ENCODE measurements around the gene SCGB1C2.

Gene SCGB1C2

GRCh38 chr17:151004-151403, 13.6 kb downstream of the SCGB1C2 start:
- no peak overlapping the region for H3K27ac ChIP-seq (ENCODE audit: low read depth, low read length)
- no peak for DNase-seq
- H4K12ac ChIP-seq (ENCODE audit: low read depth, low read length) = no peak overlapping the region
- H3K18ac ChIP-seq (ENCODE audit: low read length) = no peak overlapping the region
- no peak overlapping the region for H2AFZ ChIP-seq (ENCODE audit: insufficient read depth, low read length, poor library complexity)
- no peak overlapping the region for H2AK5ac ChIP-seq (ENCODE audit: low read length)
- no peak overlapping the region for H3K4ac ChIP-seq (ENCODE audit: low read depth, low read length)
- no peaks in the 10 kb centered on the region for H3K36me3 ChIP-seq (ENCODE audit: control insufficient read depth in 1 of 2, insufficient read depth in 2 of 2, low read length in 2 of 2)
- no peak overlapping the region for H3K14ac ChIP-seq (ENCODE audit: low read length)
- no peaks in the 10 kb centered on the region for H3K27me3 ChIP-seq (ENCODE audit: insufficient read depth, low read length)
- WGBS (ENCODE audit: extremely low coverage, insufficient coverage, insufficient read length) = no CpG with 5 or more reads among the region's 2 CpGs
- no peak overlapping the region for H2BK12ac ChIP-seq (ENCODE audit: low read length)
- no peaks in the 10 kb centered on the region for H3K79me1 ChIP-seq (ENCODE audit: low read length)
- no peaks in the 10 kb centered on the region for H3K79me2 ChIP-seq (ENCODE audit: control insufficient read depth, insufficient read depth, low read length, poor library complexity)
- no peak overlapping the region for H2BK120ac ChIP-seq (ENCODE audit: insufficient read depth, low read length, poor library complexity)
- no peak overlapping the region for H4K8ac ChIP-seq (ENCODE audit: low read depth, low read length)
- no peak overlapping the region for H3K4me2 ChIP-seq (ENCODE audit: low read length)
- H3K4me3 ChIP-seq (ENCODE audit: low read depth, low read length) = no peak overlapping the region
- H2BK5ac ChIP-seq (ENCODE audit: low read depth, low read length, poor library complexity) = no peak overlapping the region
- no peak overlapping the region for H3K9ac ChIP-seq (ENCODE audit: low read length)
- H3K23ac ChIP-seq (ENCODE audit: low read length) = no peak overlapping the region
- H3K4me1 ChIP-seq (ENCODE audit: control insufficient read depth in 1 of 2, insufficient read depth in 2 of 2, low read length in 2 of 2) = no peaks in the 10 kb centered on the region
- peaks cover 2% of the 10 kb centered on the region for H3K9me3 ChIP-seq (ENCODE audit: insufficient read depth, low read depth, low read length)
- no peak overlapping the region for H4K91ac ChIP-seq (ENCODE audit: low read depth, low read length)

GRCh38 chr17:151886-152859, 14.8 kb downstream of the SCGB1C2 start:
- Histone ChIP-seq H3K27ac (ENCODE audit: low read depth, low read length) (no peak overlapping the region), H2BK120ac (ENCODE audit: insufficient read depth, low read length, poor library complexity) (no peak overlapping the region), H3K79me2 (ENCODE audit: control insufficient read depth, insufficient read depth, low read length, poor library complexity) (no peaks in the 10 kb centered on the region), H3K18ac (ENCODE audit: low read length) (no peak overlapping the region), H3K9ac (ENCODE audit: low read length) (no peak overlapping the region), H3K4ac (ENCODE audit: low read depth, low read length) (no peak overlapping the region), H3K14ac (ENCODE audit: low read length) (no peak overlapping the region), H2BK5ac (ENCODE audit: low read depth, low read length, poor library complexity) (no peak overlapping the region), H4K91ac (ENCODE audit: low read depth, low read length) (no peak overlapping the region), H4K8ac (ENCODE audit: low read depth, low read length) (no peak overlapping the region), H3K4me2 (ENCODE audit: low read length) (no peak overlapping the region), H3K36me3 (ENCODE audit: control insufficient read depth in 1 of 2, insufficient read depth in 2 of 2, low read length in 2 of 2) (no peaks in the 10 kb centered on the region), H3K9me3 (ENCODE audit: insufficient read depth, low read depth, low read length) (peaks cover 3% of the 10 kb centered on the region), H3K4me1 (ENCODE audit: control insufficient read depth in 1 of 2, insufficient read depth in 2 of 2, low read length in 2 of 2) (no peaks in the 10 kb centered on the region), H3K23ac (ENCODE audit: low read length) (no peak overlapping the region), H2AFZ (ENCODE audit: insufficient read depth, low read length, poor library complexity) (no peak overlapping the region), H2BK12ac (ENCODE audit: low read length) (no peak overlapping the region), H4K12ac (ENCODE audit: low read depth, low read length) (no peak overlapping the region), H3K79me1 (ENCODE audit: low read length) (no peaks in the 10 kb centered on the region), H3K27me3 (ENCODE audit: insufficient read depth, low read length) (no peaks in the 10 kb centered on the region), H2AK5ac (ENCODE audit: low read length) (no peak overlapping the region), H3K4me3 (ENCODE audit: low read depth, low read length) (no peak overlapping the region)
- no peak for DNase-seq
- WGBS (ENCODE audit: extremely low coverage, insufficient coverage, insufficient read length) = no CpG with 5 or more reads among the region's 26 CpGs

- Histone ChIP-seq H2BK12ac (ENCODE audit: low read length) (no peak overlapping the region), H3K23ac (ENCODE audit: low read length) (no peak overlapping the region), H3K36me3 (ENCODE audit: control insufficient read depth in 1 of 2, insufficient read depth in 2 of 2, low read length in 2 of 2) (no peaks in the 10 kb centered on the region), H3K79me2 (ENCODE audit: control insufficient read depth, insufficient read depth, low read length, poor library complexity) (no peaks in the 10 kb centered on the region), H3K9ac (ENCODE audit: low read length) (no peak overlapping the region), H3K18ac (ENCODE audit: low read length) (no peak overlapping the region), H2BK5ac (ENCODE audit: low read depth, low read length, poor library complexity) (no peak overlapping the region), H3K27ac (ENCODE audit: low read depth, low read length) (no peak overlapping the region), H3K9me3 (ENCODE audit: insufficient read depth, low read depth, low read length) (peaks cover 3% of the 10 kb centered on the region), H3K27me3 (ENCODE audit: insufficient read depth, low read length) (no peaks in the 10 kb centered on the region), H3K14ac (ENCODE audit: low read length) (no peak overlapping the region), H3K4ac (ENCODE audit: low read depth, low read length) (no peak overlapping the region), H4K12ac (ENCODE audit: low read depth, low read length) (no peak overlapping the region), H2BK120ac (ENCODE audit: insufficient read depth, low read length, poor library complexity) (no peak overlapping the region), H3K79me1 (ENCODE audit: low read length) (no peaks in the 10 kb centered on the region), H4K8ac (ENCODE audit: low read depth, low read length) (no peak overlapping the region), H3K4me2 (ENCODE audit: low read length) (no peak overlapping the region), H2AFZ (ENCODE audit: insufficient read depth, low read length, poor library complexity) (no peak overlapping the region), H3K4me1 (ENCODE audit: control insufficient read depth in 1 of 2, insufficient read depth in 2 of 2, low read length in 2 of 2) (no peaks in the 10 kb centered on the region), H2AK5ac (ENCODE audit: low read length) (no peak overlapping the region), H4K91ac (ENCODE audit: low read depth, low read length) (no peak overlapping the region), H3K4me3 (ENCODE audit: low read depth, low read length) (no peak overlapping the region)
- no peak for DNase-seq
- WGBS (ENCODE audit: extremely low coverage, insufficient coverage, insufficient read length) = no CpG with 5 or more reads among the region's 12 CpGs
Observed at GRCh38 chr17:152860-153420, 15.6 kb downstream of the SCGB1C2 start.

GRCh38 chr17:153851-154250, 16.5 kb downstream of the SCGB1C2 start:
- no peak overlapping the region for H2AFZ ChIP-seq (ENCODE audit: insufficient read depth, low read length, poor library complexity)
- H3K23ac ChIP-seq (ENCODE audit: low read length) = no peak overlapping the region

More at GRCh38 chr17:153851-154250, 16.5 kb downstream of the SCGB1C2 start:
- Histone ChIP-seq H3K4ac (ENCODE audit: low read depth, low read length) (no peak overlapping the region), H4K12ac (ENCODE audit: low read depth, low read length) (no peak overlapping the region), H3K4me1 (ENCODE audit: control insufficient read depth in 1 of 2, insufficient read depth in 2 of 2, low read length in 2 of 2) (no peaks in the 10 kb centered on the region), H3K36me3 (ENCODE audit: control insufficient read depth in 1 of 2, insufficient read depth in 2 of 2, low read length in 2 of 2) (no peaks in the 10 kb centered on the region), H4K8ac (ENCODE audit: low read depth, low read length) (no peak overlapping the region), H3K14ac (ENCODE audit: low read length) (no peak overlapping the region), H2BK120ac (ENCODE audit: insufficient read depth, low read length, poor library complexity) (no peak overlapping the region), H2BK12ac (ENCODE audit: low read length) (no peak overlapping the region), H3K4me3 (ENCODE audit: low read depth, low read length) (no peak overlapping the region), H2AK5ac (ENCODE audit: low read length) (no peak overlapping the region), H3K9me3 (ENCODE audit: insufficient read depth, low read depth, low read length) (peaks cover 3% of the 10 kb centered on the region), H3K79me2 (ENCODE audit: control insufficient read depth, insufficient read depth, low read length, poor library complexity) (no peaks in the 10 kb centered on the region), H4K91ac (ENCODE audit: low read depth, low read length) (no peak overlapping the region), H3K79me1 (ENCODE audit: low read length) (no peaks in the 10 kb centered on the region), H3K9ac (ENCODE audit: low read length) (no peak overlapping the region), H3K4me2 (ENCODE audit: low read length) (no peak overlapping the region), H2BK5ac (ENCODE audit: low read depth, low read length, poor library complexity) (no peak overlapping the region), H3K27ac (ENCODE audit: low read depth, low read length) (no peak overlapping the region), H3K18ac (ENCODE audit: low read length) (no peak overlapping the region), H3K27me3 (ENCODE audit: insufficient read depth, low read length) (no peaks in the 10 kb centered on the region)
- DNase-seq = no peak
- WGBS (ENCODE audit: extremely low coverage, insufficient coverage, insufficient read length) = no CpG with 5 or more reads among the region's 9 CpGs

Measured in trophoblast cell (in vitro differentiated cells and primary cell).